HEK293 (cell line): ENCODE results near the gene FAM180A.

Experiments
- HOXD13 ChIP-seq: sonication (generic); formaldehyde crosslinking; IDR thresholded peaks from 2 replicates; pipeline ENCODE4 v1.8.0; 2022; ENCODE audit warnings: missing genetic modification reagents, borderline replicate concordance
- ZNF157 ChIP-seq: fragments of 450-650 bp; formaldehyde crosslinking; IDR thresholded peaks from 2 replicates; pipeline ENCODE4 v1.5.1; 2016; ENCODE audit warnings: missing biosample characterization, missing genetic modification characterization
- ZNF274 ChIP-seq, 2 experiments: fragments of 200-500 bp in 1 of 2; fragments of 450-650 bp in 1 of 2; sonication (Bioruptor generic) in 1 of 2; formaldehyde crosslinking in 1 of 2; IDR thresholded peaks; 2 replicates each; pipeline versions ENCODE4 v1.5.1 to v1.6.1; 2014 to 2016; ENCODE audit warnings: borderline replicate concordance in 1 of 2, inconsistent platforms in 1 of 2, low read length in 1 of 2, missing biosample characterization in 1 of 2, missing genetic modification characterization in 1 of 2
- ZNF521 ChIP-seq: fragments of 450-650 bp; formaldehyde crosslinking; IDR thresholded peaks from 2 replicates; pipeline ENCODE4 v1.5.1; 2017; ENCODE audit warnings: missing biosample characterization, mild to moderate bottlenecking, missing genetic modification characterization
- ZNF561 ChIP-seq: fragments of 450-650 bp; IDR thresholded peaks from 2 replicates; pipeline ENCODE4 v1.5.1; 2018; ENCODE audit warnings: missing biosample characterization, missing genetic modification characterization, borderline replicate concordance
- TF ChIP-seq, protein P1 (sequence below): fragments of 450-650 bp; formaldehyde crosslinking; IDR thresholded peaks from 2 replicates; pipeline ENCODE4 v1.5.1; 2016; ENCODE audit warnings: missing biosample characterization, missing genetic modification characterization
- TF ChIP-seq, protein P2 (sequence below): fragments of 450-650 bp; formaldehyde crosslinking; IDR thresholded peaks from 2 replicates; pipeline ENCODE4 v1.5.1; 2016; ENCODE audit warnings: missing biosample characterization, missing genetic modification characterization
- TF ChIP-seq, protein P3 (sequence below): fragments of 450-650 bp; formaldehyde crosslinking; IDR thresholded peaks from 2 replicates; pipeline ENCODE4 v1.5.1; 2016; ENCODE audit warnings: missing biosample characterization, missing genetic modification characterization
- TF ChIP-seq, protein P4 (sequence below): fragments of 450-650 bp; formaldehyde crosslinking; IDR thresholded peaks from 2 replicates; pipeline ENCODE4 v1.5.1; 2016; ENCODE audit warnings: missing biosample characterization, missing genetic modification characterization

DNA sequence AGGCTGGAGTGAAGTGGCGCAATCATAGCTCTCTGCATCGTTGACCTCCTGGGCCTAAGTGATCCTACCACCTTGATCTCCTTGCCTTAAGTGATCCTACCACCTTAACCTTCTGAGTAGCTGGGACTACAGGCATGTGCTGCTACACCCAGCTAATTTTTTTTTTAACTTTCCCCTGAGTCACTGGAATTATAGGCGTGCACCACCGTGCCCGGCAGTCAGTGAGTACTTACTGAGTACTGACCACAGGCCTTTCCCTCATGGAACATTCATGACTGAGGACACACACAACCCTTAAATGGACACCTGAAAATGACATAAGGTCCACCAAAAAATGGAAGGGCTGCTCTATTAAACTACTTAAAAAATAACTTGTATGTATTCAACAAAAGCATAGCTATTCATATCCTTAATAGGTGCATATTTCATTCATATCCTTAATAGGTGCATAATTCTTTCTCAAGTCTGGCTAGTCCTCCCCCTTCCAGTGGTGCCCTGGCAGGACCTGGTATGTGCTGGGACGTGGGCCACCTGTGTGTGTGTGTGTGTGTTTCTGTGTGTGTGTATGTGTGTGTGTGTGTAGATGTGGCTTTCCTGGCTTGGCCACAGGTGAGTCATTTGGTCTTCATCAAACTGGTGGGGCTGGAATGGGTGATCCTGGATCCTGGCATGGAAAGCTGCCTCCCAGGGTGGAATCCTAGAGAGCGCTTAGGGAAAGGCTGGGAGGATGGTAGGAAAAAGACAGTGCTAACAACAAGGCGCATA lies 3.5 kb downstream of the FAM180A start:
- TF ChIP-seq, protein P1, sequence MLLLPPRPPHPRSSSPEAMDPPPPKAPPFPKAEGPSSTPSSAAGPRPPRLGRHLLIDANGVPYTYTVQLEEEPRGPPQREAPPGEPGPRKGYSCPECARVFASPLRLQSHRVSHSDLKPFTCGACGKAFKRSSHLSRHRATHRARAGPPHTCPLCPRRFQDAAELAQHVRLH (tag by site-specific recombination) = no peak
- TF ChIP-seq, protein P2, sequence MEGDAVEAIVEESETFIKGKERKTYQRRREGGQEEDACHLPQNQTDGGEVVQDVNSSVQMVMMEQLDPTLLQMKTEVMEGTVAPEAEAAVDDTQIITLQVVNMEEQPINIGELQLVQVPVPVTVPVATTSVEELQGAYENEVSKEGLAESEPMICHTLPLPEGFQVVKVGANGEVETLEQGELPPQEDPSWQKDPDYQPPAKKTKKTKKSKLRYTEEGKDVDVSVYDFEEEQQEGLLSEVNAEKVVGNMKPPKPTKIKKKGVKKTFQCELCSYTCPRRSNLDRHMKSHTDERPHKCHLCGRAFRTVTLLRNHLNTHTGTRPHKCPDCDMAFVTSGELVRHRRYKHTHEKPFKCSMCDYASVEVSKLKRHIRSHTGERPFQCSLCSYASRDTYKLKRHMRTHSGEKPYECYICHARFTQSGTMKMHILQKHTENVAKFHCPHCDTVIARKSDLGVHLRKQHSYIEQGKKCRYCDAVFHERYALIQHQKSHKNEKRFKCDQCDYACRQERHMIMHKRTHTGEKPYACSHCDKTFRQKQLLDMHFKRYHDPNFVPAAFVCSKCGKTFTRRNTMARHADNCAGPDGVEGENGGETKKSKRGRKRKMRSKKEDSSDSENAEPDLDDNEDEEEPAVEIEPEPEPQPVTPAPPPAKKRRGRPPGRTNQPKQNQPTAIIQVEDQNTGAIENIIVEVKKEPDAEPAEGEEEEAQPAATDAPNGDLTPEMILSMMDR (tag by site-specific recombination) = no peak
- TF ChIP-seq ZNF521 = no peak
- TF ChIP-seq, protein P3, sequence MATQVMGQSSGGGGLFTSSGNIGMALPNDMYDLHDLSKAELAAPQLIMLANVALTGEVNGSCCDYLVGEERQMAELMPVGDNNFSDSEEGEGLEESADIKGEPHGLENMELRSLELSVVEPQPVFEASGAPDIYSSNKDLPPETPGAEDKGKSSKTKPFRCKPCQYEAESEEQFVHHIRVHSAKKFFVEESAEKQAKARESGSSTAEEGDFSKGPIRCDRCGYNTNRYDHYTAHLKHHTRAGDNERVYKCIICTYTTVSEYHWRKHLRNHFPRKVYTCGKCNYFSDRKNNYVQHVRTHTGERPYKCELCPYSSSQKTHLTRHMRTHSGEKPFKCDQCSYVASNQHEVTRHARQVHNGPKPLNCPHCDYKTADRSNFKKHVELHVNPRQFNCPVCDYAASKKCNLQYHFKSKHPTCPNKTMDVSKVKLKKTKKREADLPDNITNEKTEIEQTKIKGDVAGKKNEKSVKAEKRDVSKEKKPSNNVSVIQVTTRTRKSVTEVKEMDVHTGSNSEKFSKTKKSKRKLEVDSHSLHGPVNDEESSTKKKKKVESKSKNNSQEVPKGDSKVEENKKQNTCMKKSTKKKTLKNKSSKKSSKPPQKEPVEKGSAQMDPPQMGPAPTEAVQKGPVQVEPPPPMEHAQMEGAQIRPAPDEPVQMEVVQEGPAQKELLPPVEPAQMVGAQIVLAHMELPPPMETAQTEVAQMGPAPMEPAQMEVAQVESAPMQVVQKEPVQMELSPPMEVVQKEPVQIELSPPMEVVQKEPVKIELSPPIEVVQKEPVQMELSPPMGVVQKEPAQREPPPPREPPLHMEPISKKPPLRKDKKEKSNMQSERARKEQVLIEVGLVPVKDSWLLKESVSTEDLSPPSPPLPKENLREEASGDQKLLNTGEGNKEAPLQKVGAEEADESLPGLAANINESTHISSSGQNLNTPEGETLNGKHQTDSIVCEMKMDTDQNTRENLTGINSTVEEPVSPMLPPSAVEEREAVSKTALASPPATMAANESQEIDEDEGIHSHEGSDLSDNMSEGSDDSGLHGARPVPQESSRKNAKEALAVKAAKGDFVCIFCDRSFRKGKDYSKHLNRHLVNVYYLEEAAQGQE (tag by site-specific recombination) = no peak
- no peak for TF ChIP-seq ZNF157 (tag by site-specific recombination)
- TF ChIP-seq ZNF561 (tag by site-specific recombination) = no peak
- TF ChIP-seq HOXD13 (CRISPR knock-in tag) = no peak
- TF ChIP-seq ZNF274 (IDR thresholded peaks at IDR 0.05; ENCODE audit: low read length) = no peak
- no peak for TF ChIP-seq ZNF274 (tag by site-specific recombination; IDR thresholded peaks at IDR 0.05; ENCODE audit: borderline replicate concordance)
- TF ChIP-seq, protein P4, sequence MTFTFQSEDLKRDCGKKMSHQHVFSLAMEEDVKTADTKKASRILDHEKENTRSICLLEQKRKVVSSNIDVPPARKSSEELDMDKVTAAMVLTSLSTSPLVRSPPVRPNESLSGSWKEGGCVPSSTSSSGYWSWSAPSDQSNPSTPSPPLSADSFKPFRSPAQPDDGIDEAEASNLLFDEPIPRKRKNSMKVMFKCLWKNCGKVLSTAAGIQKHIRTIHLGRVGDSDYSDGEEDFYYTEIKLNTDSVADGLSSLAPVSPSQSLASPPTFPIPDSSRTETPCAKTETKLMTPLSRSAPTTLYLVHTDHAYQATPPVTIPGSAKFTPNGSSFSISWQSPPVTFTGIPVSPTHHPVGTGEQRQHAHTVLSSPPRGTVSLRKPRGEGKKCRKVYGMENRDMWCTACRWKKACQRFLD (tag by site-specific recombination) = no peak
